Chondrocyte (in vitro differentiated cells): ENCODE measurements around the gene USP43. TPM values are rescaled to one million over a fixed set of nuclear protein-coding genes. Genes with fewer than 3 reads are reported as not detected.

Experiments
- DNase-seq: peaks from one replicate; pipeline ENCODE4 v3.0.0; 2021; ENCODE audit warnings: mixed read lengths, low spot score
- H3K27ac Mint-ChIP-seq: one replicate; pipeline ENCODE4 v1.8.0; 2021; ENCODE audit warnings: mild to moderate bottlenecking, moderate library complexity, mixed read lengths; ENCODE audit not compliant: unreplicated experiment
- H3K27me3 Mint-ChIP-seq: 2 replicates; pipeline ENCODE4 v1.8.0; 2021; ENCODE audit warnings: low read depth, mixed read lengths
- H3K36me3 Mint-ChIP-seq: 2 replicates; pipeline ENCODE4 v1.8.0; 2021; ENCODE audit warnings: low read depth, mixed read lengths
- H3K4me1 Mint-ChIP-seq: 2 replicates; pipeline ENCODE4 v1.8.0; 2021; ENCODE audit warnings: low read depth, mild to moderate bottlenecking, mixed read lengths
- H3K4me3 Mint-ChIP-seq: one replicate; pipeline ENCODE4 v1.8.0; 2021; ENCODE audit warnings: mild to moderate bottlenecking, moderate library complexity, mixed read lengths; ENCODE audit not compliant: unreplicated experiment
- H3K9me3 Mint-ChIP-seq: 2 replicates; pipeline ENCODE4 v1.8.0; 2021; ENCODE audit warnings: low read depth, mixed read lengths
- CTCF ChIP-seq: fragments of 200-600 bp; sonication (generic); IDR thresholded peaks from 2 replicates; pipeline ENCODE4 v1.5.0; 2021; ENCODE audit warnings: antibody characterized with exemption, mild to moderate bottlenecking, moderate library complexity
- total RNA-seq: library from RNA; stranded (reverse); gene quantifications from 3 replicates; pipeline ENCODE4 v1.2.1, GENCODE V29; 2021

Gene USP43
- total RNA-seq, 1 donor from 2014 or later: 2.7 TPM

GRCh38 chr17:9677896-9678295 is 32.6 kb downstream of the USP43 start:
- Mint-ChIP-seq H3K4me1 (peaks cover 6% of the 10 kb centered on the region), H3K4me3 (no peak overlapping the region), H3K36me3 (peaks cover 12% of the 10 kb centered on the region), H3K27ac (no peak overlapping the region), H3K27me3 (no peaks in the 10 kb centered on the region), H3K9me3 (peaks cover 8% of the 10 kb centered on the region)
- TF ChIP-seq CTCF: no peak
- no peak for DNase-seq

- Mint-ChIP-seq H3K27me3 (no peaks in the 10 kb centered on the region), H3K36me3 (peaks cover 13% of the 10 kb centered on the region), H3K9me3 (peaks cover 7% of the 10 kb centered on the region), H3K27ac (no peak overlapping the region), H3K4me3 (no peak overlapping the region), H3K4me1 (no peaks in the 10 kb centered on the region)
- DNase-seq: no peak
- TF ChIP-seq CTCF: no peak
Observed at GRCh38 chr17:9684955-9685621, 39.8 kb downstream of the USP43 start.

GRCh38 chr17:9693755-9694154 is 48.4 kb downstream of the USP43 start:
- Mint-ChIP-seq H3K27ac (no peak overlapping the region), H3K36me3 (peaks cover 19% of the 10 kb centered on the region), H3K4me1 (no peaks in the 10 kb centered on the region), H3K9me3 (peaks cover 13% of the 10 kb centered on the region), H3K4me3 (no peak overlapping the region), H3K27me3 (no peaks in the 10 kb centered on the region)
- DNase-seq: no peak
- no peak for TF ChIP-seq CTCF

GRCh38 chr17:9696279-9697044 is 51.1 kb downstream of the USP43 start:
- Mint-ChIP-seq H3K4me3 (no peak overlapping the region), H3K36me3 (peaks cover 15% of the 10 kb centered on the region), H3K9me3 (peaks cover 13% of the 10 kb centered on the region), H3K4me1 (peaks cover 4% of the 10 kb centered on the region), H3K27ac (no peak overlapping the region), H3K27me3 (no peaks in the 10 kb centered on the region)
- DNase-seq: no peak
- TF ChIP-seq CTCF: no peak

- no peak for DNase-seq
- H3K4me1 Mint-ChIP-seq: peaks cover 4% of the 10 kb centered on the region
- no peak overlapping the region for H3K27ac Mint-ChIP-seq
- H3K4me3 Mint-ChIP-seq: no peak overlapping the region
- no peaks in the 10 kb centered on the region for H3K27me3 Mint-ChIP-seq
- TF ChIP-seq CTCF: no peak
- H3K9me3 Mint-ChIP-seq: peaks cover 13% of the 10 kb centered on the region
- peaks cover 20% of the 10 kb centered on the region for H3K36me3 Mint-ChIP-seq
Observed at GRCh38 chr17:9700136-9700535, 54.8 kb downstream of the USP43 start.
